BJ (cell line): ENCODE results near the gene KAT7. TPM values are rescaled to one million over a fixed set of nuclear protein-coding genes. Genes with fewer than 3 reads are reported as not detected.

Source experiments
- CTCF ChIA-PET: fragments of 350-600 bp; formaldehyde crosslinking; extraction: SDS; loops from one replicate; lab custom pipeline; 2021; ENCODE audit warnings: antibody characterized with exemption, inconsistent platforms; lab: Yijun Ruan, JAX
- POLR2A ChIA-PET: fragments of 300-600 bp; sonication (Branson Sonifier 250); formaldehyde crosslinking; extraction: SDS; loops from one replicate; lab custom pipeline; 2021; ENCODE audit warnings: antibody characterized with exemption; lab: Charles Lee
- DNase-seq: peaks from one replicate; pipeline ENCODE4 v3.0.0-alpha.2; 2011; ENCODE audit warnings: low read depth
- H3K27me3 ChIP-seq: 2 replicates; pipeline ENCODE4 v1.6.0; 2011; ENCODE audit warnings: low read length; ENCODE audit not compliant: control insufficient read depth, insufficient read depth
- H3K36me3 ChIP-seq: 2 replicates; pipeline ENCODE4 v1.5.1; 2011; ENCODE audit warnings: low read length; ENCODE audit not compliant: control insufficient read depth, insufficient read depth
- H3K4me3 ChIP-seq: 2 replicates; pipeline ENCODE4 v1.5.1; 2011; ENCODE audit warnings: low read depth, mild to moderate bottlenecking, control low read depth, low read length
- CTCF ChIP-seq: IDR thresholded peaks from 2 replicates; pipeline ENCODE4 v1.5.1; 2011; ENCODE audit warnings: low read depth, mild to moderate bottlenecking, control low read depth, inconsistent platforms, low read length, moderate library complexity; ENCODE audit not compliant: insufficient read depth
- polyA plus RNA-seq: library from polyadenylated mRNA; depleted of rRNA; stranded (reverse); fragments of >200 nt; gene quantifications from 2 replicates; pipeline ENCODE4 v1.2.3, GENCODE V29; 2011

The KAT7 gene
- polyA plus RNA-seq, 1 experiment = 23.0 TPM

DNA sequence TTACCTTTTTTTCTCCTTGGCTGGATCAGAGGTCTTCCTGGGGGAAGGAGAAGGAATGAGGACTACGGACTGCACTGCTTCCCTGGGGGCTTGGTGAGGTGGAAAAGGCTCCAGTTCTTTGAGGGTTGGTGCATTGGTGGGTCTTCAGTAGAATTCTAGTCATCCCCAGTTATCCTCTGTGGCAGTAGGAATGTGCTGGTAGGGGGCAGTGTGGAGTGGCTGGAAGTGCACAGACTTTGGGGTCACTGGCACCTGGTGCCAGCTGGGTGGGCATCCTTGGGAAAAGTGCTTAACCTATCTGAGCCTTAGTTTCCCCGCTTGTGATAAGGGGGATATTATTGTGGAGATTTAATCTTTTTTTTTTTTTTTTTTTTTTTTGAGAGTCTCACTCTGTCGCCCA, 53.1 kb downstream of the KAT7 start:
- DNase-seq = no peak
- CTCF ChIA-PET = no interaction called here

DNA sequence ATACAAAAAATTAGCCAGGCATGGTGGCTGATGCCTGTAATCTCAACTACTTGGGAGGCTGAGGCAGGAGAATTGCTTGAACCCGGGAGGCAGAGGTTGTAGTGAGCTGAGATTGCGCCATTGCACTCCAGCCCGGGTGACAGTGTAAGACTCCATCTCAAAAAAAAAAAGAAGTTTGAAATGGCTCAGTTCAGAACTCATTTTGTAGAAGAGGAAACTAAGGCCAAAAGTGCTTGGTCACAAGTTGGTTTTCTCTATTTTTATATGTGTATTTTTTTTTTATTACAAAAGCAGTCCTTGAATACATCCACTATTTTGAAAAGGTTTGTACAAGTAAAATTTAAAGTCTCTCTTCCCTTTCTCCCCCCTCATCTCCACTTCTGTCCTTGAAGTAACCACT, 53.9 kb downstream of the KAT7 start:
- H3K4me3 ChIP-seq = no peak overlapping the region
- CTCF ChIA-PET = interaction anchor here (0.7 kb wide), 1 partner anchor 1629 kb away, joined by 3 read pairs; no protein-coding TSS in a partner anchor
- no peak for DNase-seq
- H3K27me3 ChIP-seq = no peaks in the 10 kb centered on the region
- H3K36me3 ChIP-seq = no peaks in the 10 kb centered on the region
- POLR2A ChIA-PET = no interaction called here
- TF ChIP-seq CTCF = no peak

More for the DNA sequence above, 53.1 kb downstream of the KAT7 start:
- POLR2A ChIA-PET = no interaction called here
- TF ChIP-seq CTCF = no peak
- H3K27me3 ChIP-seq = no peaks in the 10 kb centered on the region
- H3K4me3 ChIP-seq = no peak overlapping the region
- no peaks in the 10 kb centered on the region for H3K36me3 ChIP-seq

GRCh38 chr17:49842846-49843245, 54.4 kb downstream of the KAT7 start:
- POLR2A ChIA-PET = no interaction called here
- no peaks in the 10 kb centered on the region for H3K36me3 ChIP-seq
- CTCF ChIA-PET = no interaction called here
- TF ChIP-seq CTCF = no peak
- no peak for DNase-seq
- H3K27me3 ChIP-seq = no peaks in the 10 kb centered on the region
- no peak overlapping the region for H3K4me3 ChIP-seq

DNA sequence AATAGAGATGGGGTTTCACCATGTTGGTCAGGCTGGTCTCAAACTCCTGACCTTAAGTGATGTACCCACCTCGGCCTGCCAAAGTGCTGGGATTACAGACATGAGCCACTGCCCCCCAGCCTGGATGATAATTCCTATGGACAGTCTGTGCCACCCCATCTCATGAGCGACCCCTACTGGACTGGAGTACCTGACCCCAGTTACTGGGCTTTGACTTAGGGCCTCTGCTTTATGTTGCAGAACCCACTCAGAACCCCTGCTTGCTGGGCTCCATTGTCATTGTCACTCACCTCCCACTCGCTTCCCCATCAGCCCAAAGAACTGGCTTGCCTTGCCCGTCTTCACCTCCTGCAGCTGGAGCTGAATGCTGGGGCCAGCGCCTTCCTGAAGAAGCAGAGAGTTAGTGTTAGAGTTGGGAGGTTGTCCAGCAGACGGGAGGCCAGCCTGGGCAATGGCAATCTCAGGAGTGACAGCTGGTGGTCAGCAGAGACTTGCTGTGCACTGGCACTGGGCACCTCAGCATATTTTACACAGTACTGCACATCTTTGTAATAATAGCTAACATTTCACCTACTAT, 55.4 kb downstream of the KAT7 start:
- ChIA-PET POLR2A (no interaction called here), CTCF (interaction anchor here (0.6 kb wide), 1 partner anchor 543 kb away, joined by 3 read pairs; no protein-coding TSS in a partner anchor)
- Histone ChIP-seq H3K27me3 (no peaks in the 10 kb centered on the region), H3K4me3 (no peak overlapping the region), H3K36me3 (no peaks in the 10 kb centered on the region)
- TF ChIP-seq CTCF = peak; percentile 33
- DNase-seq = no peak

DNA sequence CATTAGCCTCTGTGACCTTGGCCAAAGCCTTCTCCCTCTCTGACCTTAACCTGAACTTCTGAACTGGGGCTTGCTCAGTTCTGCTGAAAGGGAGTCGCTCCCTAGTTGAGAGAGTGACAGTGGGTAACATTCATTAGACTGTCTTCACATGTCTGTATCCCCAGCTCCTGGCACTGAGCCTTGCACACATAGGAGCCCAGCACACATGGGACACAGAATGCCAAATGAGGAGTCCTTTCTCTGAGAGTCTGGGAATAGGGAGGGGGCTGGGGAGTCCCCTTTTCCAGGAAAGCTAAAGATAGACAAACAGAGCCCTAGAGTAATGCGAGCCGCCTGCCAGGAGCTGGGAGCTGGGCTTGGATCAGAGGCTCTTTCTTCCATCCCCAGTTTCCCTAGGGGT, 56.8 kb downstream of the KAT7 start:
- DNase-seq = no peak
- POLR2A ChIA-PET = no interaction called here
- Histone ChIP-seq H3K4me3 (no peak overlapping the region), H3K36me3 (no peaks in the 10 kb centered on the region), H3K27me3 (no peaks in the 10 kb centered on the region)
- TF ChIP-seq CTCF = no peak
- CTCF ChIA-PET = interaction anchor here (1.3 to 3.7 kb wide), 3 partner anchors 149 to 289 kb away, joined by 3 to 17 read pairs (median 3); no protein-coding TSS in a partner anchor
